ENCODE measurements around the gene CKS2. TPM values are rescaled to one million over a fixed set of nuclear protein-coding genes. Genes with fewer than 3 reads are reported as not detected.

The CKS2 gene
- total RNA-seq, 1 experiment from 2014 or later = 457 TPM

- DNase-seq (ENCODE audit: low read depth) = no peak
Observed at GRCh38 chr9:89350988-89351557, 40.1 kb downstream of the CKS2 start.

- DNase-seq (ENCODE audit: low read depth) = no peak
Observed at GRCh38 chr9:89351584-89352300, 40.7 kb downstream of the CKS2 start.

GRCh38 chr9:89352451-89352850, 41.5 kb downstream of the CKS2 start:
- no peak for DNase-seq (ENCODE audit: low read depth)

- DNase-seq (ENCODE audit: low read depth) = no peak
Observed at GRCh38 chr9:89352874-89353649, 42.1 kb downstream of the CKS2 start.

GRCh38 chr9:89353989-89354388, 43.0 kb downstream of the CKS2 start:
- DNase-seq (ENCODE audit: low read depth) = no peak

GRCh38 chr9:89354471-89354870, 43.5 kb downstream of the CKS2 start:
- no peak for DNase-seq (ENCODE audit: low read depth)

GRCh38 chr9:89356782-89357181, 45.8 kb downstream of the CKS2 start:
- no peak for DNase-seq (ENCODE audit: low read depth)

GRCh38 chr9:89357331-89358197, 46.6 kb downstream of the CKS2 start:
- no peak for DNase-seq (ENCODE audit: low read depth)

GRCh38 chr9:89358376-89358916, 47.5 kb downstream of the CKS2 start:
- DNase-seq (ENCODE audit: low read depth) = no peak

GRCh38 chr9:89358985-89359384, 48.0 kb downstream of the CKS2 start:
- no peak for DNase-seq (ENCODE audit: low read depth)

GRCh38 chr9:89359751-89360261, 48.8 kb downstream of the CKS2 start:
- DNase-seq (ENCODE audit: low read depth) = no peak

GRCh38 chr9:89360465-89360864, 49.5 kb downstream of the CKS2 start:
- no peak for DNase-seq (ENCODE audit: low read depth)

GRCh38 chr9:89361031-89361430, 50.0 kb downstream of the CKS2 start:
- DNase-seq (ENCODE audit: low read depth) = no peak

- no peak for DNase-seq (ENCODE audit: low read depth)
Observed at GRCh38 chr9:89361816-89362646, 51.0 kb downstream of the CKS2 start.

- no peak for DNase-seq (ENCODE audit: low read depth)
Observed at GRCh38 chr9:89362647-89363310, 51.8 kb downstream of the CKS2 start.

GRCh38 chr9:89363311-89363670, 52.3 kb downstream of the CKS2 start:
- no peak for DNase-seq (ENCODE audit: low read depth)

- no peak for DNase-seq (ENCODE audit: low read depth)
Observed at GRCh38 chr9:89363921-89364665, 53.1 kb downstream of the CKS2 start.

GRCh38 chr9:89364666-89365531, 53.9 kb downstream of the CKS2 start:
- DNase-seq (ENCODE audit: low read depth) = no peak
